Measurements from ENCODE around the gene POLR2A.
A peak's percentile ranks its signal among the peaks of the same experiment; 100 is the strongest.
"Not testable (repeated sequence)": the region's sequence is repeated elsewhere in the genome, so short reads cannot be mapped to it uniquely, and the experiment has no call there.

The POLR2A gene

DNA sequence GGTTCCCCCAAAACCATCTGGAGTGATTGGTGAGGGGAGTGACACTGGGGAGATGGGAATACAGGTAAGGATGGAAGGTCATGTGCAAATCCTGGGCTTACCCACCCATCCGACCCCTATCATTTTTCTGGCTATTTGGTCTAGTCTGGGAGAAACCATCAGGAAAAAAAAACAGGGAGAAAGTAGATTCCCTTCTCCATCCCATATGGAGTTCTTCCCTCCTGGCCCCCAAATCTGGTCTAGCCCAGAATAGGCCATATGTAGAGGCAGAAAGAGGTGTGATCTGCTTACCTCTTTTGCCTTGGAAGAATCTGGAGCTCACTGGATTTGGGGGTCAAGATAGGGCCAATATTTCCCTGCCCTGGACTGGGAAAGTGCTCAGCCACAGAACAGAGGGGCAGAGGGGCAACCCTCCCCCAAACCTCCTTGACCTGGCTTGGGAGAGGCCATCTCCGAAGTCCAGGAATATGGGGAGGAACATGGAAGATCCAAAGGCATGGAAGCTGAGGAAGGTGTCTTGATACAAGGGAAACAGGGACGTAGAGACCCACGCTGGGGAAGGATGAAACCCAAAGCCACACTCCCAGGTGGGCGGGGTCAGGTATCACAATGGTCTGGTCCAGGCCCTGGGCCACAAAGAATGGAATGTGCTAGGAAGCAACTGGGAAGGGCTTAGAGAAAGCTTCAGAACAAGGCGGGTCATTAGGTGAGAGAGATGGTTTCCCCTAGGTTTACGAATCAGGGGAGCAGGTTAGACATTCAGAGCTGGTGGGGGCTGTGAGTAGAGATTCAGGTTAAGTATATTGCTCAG, 23.1 kb upstream of the POLR2A start:
- no peak for DNase-seq

DNA sequence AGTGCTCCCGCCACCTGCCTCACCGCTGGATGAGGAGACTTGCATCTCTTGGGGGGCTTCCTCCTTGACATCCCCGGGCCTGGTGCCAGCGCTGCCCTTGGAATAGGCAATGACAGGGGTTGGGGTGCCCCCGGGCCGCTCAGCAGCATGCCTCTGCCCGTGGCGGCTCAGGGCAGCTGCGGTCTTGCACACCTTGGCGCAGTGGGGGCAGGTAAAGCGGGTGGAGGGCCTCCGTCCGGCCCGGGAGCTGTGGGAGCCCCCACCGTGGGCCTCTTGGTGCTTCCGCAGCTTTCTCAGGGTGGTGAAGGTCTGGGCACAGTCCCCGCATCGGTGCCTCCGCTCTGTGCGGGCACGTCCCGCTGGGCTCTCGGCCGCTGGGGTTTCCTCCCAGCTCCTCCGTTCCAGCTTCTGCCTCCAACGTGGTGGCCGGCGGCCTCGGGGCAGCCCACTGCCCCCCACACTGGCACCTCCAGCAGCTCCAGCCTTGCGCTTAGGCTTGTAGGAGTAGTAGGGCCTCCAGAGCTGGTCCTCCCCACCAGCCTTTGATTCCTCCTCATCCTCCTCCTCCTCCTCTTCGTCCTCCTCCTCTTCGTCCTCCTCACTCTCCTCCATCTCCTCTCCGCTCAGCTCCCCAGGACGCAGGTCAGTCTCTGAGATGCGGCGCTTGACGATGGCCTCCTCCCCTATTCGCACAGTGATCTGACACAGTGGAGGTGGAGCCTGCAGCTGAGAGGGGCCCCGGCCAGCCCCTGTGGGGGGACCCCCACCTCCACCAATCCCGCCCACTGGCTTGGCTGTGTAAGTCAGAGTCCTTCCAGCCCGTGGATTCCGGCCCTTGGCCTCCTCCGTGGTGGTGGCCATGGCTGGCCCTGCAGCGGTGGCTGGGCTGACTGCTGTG, 21.4 kb upstream of the POLR2A start:
- DNase-seq: no peak

DNA sequence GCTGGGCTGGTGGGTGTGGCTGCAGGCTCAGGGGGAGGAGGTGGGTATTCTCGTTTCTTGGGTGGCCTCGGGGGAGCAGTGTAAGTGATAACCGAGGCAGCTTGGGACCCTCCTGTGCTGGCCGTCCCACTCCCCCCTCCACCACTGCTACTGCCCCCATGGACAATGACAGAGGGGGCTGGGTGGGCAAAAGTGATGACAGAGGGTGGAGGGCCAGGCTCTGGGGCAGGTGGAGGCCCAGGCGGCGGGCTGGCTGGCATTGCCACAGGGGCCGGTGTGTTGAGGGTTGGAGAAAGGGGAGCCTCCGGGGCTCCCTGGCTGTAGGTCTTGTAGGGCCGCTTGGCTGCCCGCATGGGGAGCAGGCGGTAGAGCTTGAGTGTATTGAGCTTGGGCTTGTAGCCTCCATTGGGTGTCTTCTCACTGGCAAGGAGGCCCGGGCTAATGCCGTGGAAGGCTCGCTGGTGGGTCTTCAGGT, 20.8 kb upstream of the POLR2A start:
- DNase-seq: no peak

DNA sequence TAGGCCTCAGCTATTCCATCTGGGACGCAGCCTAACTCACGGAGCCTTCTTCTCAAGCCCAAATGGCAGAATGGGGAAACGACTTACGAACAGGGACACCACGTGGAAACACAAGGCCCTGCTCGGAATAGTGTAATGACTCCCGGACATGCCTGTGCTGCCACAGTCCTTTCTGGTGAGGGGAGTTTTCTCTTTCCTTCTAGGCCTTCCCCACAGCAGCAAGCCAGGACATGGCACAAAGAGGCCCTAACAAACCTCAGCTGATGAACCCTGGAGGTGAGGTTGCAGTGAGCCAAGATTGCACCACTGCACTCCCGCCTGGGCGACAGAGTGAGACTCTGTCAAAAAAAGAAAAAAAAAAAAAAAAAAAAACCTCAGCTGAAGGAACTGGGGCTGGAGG, 20.1 kb upstream of the POLR2A start:
- no peak for DNase-seq

DNA sequence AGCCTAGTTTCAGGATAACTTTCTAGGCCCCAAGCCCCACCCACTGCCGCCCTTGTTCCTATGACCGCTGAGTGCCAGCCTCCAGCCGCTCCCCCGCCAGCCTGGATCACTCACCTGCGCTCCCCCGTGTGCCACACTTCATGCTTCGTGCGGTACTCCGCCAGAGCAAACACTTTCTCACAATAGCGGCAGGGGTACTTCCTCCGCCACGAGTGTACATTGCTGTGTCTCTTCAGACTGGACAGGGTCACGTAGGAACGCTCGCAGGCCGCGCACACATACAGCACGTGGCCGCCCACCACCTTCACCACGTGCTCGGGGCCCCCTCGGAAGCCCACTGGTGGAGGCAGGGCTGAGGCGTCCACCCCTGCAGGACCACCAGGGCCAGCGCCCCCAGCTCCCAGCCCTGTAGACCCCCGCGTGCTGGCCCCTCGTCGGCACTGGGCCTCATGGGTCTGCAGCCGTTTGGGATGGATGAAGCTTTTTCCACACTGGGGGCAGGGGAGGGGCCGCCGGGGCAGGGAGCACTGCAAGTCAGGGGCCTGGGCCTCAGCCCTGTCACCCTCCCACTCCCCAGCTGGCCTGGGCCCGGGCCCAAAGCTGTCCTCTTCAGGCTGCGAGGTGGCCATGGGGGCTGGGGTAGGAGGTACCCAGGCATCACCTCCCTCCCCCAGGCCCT, 18.4 kb upstream of the POLR2A start:
- no peak for DNase-seq

DNA sequence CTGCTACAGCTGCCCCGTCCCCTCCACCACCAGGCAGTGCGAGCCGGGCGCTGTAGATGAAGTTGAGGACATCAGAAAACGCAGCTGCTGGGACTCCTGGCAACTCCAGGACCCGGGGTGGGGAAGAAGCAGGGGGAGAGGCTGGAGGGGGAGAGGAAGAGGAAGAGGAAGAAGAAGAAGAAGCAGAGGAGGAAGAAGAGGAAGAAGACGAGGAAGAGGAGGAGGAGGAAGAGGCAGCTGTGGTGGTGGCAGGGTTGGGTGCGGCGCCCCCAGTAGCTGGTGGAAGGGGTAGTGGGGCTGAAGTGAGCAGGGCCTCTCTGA, 17.9 kb upstream of the POLR2A start:
- no peak for DNase-seq

DNA sequence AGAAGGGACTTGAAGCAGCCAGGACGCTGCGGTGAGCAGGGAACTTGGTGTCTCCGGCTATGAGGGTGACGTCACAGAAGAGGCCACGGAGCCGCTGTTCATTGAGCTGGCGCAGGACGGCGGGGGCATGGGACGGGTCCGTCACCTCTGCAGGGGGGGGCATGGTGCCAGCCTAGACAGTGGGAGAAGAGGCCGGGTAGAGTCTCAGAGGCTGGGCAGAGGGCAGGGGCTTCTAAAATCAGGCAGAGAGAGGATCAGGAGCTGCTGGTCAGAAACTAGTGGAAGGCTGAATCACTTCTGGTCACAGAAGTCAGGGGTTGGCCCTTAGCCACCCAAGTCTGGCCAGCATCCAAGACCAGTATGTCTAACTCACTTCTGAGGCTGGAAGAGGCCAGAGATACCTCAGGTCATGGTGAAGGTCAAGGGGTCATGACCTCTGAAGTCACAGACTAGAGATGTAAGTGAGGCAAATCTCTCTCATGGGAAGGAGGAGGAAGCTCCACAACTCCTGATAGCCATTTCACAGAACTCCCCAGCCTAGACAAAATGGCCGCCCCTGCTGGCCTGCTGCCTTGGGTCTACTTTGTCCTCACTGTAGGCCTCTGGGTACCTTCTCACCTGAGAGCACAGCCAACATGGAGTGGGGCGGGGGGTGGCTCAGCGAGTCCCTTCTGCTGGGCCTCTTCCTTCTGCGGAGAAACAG, 17.4 kb upstream of the POLR2A start:
- peak in 4 of 14 donors; percentile 9 to 53 (median 25) for DNase-seq

DNA sequence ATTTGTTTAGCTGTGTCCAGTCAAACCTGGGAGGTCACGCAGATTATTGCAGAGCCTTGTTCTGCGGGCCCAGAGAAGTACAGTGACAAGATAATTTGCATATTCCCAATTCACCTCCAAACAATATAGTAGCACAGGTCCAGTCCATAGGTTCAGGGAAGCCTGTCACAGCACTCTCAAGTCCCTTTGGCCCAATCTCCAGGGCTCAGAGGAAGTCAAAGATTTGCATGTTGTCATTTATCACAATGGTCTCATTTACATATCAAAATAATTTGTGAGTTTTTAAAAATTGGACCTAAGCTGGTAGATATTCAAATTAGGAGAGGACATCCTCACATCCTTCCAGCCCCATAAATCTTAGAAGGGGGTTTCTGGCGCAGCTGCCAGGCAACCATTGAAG, 16.7 kb upstream of the POLR2A start:
- DNase-seq: no peak

DNA sequence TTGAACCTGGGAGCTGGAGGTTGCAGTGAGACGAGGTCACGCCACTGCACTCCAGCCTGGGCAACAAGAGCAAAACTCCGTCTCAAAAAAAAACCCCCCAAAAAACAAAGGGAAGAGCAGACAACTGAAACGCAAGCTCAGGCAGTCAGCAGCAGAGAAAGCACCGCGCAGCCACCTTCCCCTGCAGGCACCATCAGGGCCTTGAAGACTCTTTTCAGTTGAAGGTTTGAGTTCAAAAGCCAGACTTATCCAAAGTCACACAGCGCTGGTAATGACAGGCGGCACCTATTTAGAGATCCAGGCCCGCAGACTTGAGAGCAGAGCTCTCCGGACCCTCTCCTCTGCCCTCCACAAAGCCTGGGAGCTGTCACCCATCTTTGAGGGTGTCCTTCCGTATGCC, 15.9 kb upstream of the POLR2A start:
- no peak for DNase-seq

DNA sequence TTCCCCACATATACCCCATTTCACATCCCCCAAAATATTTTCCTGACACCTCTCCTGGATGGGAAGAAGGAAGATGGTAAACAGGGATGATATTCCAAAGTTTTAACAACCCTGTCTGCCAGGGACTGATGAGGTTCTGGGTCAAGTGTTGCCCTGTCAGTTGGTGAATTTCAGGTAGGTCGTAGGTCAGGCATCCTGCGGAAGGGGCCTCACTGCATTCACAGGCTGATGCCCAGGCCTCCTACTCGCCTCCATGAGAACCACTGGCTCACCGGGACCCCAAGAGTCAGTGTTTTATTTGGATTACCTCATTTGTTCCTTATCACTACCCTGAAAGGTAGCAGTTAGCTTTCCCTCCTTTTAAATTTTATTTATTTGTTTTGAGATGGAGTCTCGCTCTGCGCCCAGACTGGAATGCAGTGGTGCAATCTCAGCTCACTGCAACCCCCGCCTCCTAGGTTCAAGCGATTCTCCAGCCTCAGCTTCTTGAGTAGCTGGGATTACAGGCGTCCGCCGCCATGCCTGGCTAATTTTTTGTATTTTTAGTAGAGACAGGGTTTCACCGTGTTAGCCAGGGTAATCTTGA, 15.3 kb upstream of the POLR2A start:
- no peak for DNase-seq

DNA sequence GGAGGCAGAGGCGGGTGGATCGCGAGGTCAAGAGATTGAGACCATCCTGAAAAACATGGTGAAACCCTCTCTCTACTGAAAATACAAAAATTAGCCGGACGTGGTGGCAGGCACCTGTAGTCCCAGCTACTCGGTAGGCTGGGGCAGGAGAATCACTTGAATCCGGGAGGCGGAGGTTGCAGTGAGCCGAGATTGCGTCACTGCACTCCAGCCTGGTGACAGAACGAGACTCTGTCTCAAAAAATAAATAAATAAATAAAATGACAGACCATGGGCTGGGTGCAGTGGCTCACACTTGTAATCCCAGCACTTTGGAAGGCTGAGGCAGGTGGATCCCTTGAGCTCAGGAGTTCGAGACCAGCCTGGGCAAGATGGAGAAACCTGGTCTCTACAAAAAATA, 14.3 kb upstream of the POLR2A start:
- not testable (repeated sequence) for DNase-seq

DNA sequence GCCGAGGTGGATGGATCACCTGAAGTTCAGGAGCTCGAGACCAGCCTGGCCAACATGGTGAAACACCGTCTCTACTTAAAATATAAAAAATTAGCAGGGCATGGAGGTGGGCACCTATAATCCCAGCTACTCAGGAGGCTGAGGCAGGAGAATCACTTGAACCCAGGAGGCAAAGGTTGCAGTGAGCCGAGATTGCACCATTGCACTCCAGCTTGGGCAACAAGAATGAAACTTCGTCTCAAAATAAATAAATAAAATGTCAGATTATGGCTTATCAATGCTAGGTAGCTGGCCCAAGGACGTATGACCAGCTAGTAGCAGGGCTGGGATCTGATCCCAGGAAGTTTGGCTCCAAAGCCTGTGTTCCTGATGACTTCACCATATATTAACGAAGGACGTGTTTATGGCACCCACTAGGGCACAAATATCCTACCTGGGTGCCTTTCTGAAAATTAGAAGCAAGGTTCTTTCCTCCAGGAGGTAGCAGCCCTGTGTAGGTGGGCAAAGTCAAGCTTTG, 13.7 kb upstream of the POLR2A start:
- not testable (repeated sequence) for DNase-seq

DNA sequence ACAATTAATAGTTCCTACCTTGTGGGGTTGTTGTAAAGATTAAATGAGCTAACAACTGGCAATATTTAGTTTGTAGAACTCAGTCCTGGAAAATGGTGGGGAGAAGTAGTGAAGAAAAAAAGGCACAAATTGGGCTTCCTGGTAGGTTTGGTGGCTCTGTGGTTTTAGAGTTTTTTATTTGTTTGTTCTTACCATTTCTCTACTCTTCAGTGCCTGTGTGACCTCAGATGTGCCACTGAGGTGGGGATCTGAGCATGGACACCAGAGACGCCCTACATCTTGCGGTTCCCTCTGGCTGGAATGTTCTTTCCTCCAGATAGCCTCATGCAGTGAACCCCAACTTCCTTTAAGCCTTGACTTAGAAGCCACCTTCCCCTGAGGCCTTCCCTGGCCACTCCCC, 12.4 kb upstream of the POLR2A start:
- DNase-seq: no peak

DNA sequence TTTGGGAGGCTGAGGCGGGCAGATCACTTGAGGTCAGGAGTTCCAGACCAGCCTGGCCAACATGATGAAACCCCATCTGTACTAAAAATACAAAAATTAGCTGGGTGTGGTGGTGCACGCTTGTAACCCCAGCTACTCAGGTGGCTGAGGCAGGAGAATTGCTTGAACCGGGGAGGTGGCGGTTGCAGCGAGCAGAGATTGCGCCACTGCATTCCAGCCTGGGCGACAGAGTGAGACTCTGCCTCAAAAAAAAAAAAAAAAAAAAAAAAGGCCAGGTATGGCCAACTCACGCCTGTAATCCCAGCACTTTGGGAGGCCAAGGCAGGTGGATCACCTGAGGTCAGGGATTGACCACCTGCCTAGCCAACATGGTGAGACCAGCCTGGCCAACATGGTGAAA, 9.4 kb upstream of the POLR2A start:
- not testable (repeated sequence) for DNase-seq

DNA sequence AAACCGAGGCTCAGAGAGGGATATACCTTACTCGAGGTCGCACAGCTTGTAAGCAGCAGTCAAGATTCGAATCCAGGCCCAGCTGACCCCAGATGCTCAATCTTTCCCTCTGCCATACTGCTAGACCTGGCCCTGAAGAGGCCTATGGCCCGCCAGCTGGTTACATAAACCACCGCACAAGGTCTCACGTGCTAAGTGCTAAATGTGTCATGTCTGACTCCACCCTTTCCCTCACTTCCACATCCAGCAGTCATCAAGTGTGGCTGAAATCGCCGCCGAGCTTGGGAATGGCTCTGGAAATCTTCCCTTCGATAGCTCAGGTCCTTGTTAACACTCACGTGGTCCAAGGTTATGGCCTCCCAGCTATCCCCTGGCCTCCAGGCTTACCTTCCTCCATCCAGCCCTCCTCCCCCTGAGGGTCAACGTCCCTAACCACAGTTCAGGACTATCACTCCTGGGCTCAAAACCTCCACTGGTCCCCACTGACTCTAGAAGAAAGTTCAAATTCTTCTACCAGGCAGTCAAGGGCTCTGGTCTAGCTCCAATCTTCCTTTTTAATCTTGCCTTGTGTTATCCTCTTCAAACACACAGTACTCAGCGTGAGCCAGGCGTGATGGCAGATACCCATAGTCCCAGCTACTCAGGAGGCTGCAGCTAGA, 8.3 kb upstream of the POLR2A start:
- DNase-seq: no peak

DNA sequence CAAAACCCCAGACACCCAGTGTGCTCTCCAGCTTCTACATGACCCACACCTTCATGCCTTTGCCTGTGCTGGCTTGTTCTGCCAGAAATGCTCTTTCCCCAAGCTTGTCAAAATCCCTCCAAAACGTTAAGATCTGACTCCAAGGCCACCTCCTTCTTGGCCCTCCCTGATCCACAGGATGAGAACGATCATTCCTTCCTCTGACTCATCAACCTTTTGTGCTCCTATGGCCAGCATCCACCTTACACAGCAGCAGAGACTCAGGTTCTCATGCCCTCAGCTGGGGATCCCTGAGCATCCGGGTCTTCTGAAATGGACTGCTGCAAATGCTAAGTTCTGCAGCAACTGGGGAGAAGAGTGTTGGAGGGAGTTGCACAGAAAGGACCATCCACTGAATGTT, 7.7 kb upstream of the POLR2A start:
- no peak for DNase-seq

DNA sequence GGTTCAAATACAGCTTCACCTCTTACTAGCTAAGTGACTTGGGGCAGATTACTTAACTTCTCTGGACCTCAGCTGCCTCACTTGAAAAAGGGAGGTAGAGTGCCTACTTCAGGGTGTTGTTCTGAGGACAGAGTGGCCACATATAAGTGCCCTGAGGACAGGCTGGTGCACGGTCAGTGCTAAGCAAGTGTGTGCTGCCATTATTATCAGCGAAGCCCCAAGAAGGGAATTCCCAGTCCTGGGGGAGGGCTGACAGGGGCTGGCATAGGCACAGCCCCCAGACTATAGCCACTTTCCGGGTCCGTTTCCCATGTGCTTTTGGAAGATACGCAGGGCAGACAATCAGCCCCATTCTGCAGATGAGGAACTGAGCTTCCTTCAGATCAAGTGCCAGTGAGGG, 7.2 kb upstream of the POLR2A start:
- DNase-seq: no peak

DNA sequence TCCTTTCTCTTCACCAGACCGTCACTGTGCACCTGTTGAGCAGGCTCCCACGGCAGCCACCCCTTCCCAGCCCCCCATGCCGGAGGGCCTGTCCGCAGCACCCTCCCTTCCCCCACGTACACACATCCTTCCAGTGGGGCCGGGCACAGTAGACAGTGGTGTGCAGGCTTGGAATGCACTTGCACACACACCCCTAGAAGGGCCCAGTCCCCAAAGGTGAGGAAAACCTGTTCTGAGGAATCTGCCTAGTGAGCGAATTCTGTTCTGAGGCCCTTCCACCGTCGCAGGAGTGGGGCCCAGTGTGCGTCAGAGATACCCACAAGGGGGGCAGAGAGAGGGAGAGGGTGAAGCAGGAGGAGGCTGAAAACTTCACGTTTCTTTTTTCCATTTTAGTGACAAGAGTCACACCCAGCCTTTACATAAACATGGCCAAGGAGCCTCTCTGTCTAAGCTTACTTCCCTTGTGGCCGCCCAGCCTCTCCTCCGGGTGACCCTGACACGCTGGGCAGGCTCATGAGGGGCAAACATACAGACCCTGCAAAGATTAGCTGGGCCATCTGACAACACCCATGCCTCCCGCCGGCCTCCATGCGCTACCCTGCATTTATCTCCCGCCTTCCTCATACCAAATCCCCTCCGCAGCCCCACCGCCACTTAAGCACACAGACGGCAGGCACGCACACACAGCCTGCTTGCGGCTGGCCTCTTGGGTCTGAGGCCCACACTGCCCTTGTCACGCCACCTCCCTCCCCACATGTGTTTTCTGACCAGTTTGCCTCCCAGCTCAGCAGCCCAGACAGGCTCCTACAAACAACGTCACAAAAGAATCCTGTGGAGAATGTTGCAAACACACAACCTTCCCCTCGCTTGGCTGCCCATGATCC, 6.5 kb upstream of the POLR2A start:
- peak in 7 of 14 donors; percentile 35 to 71 (median 55) for DNase-seq

DNA sequence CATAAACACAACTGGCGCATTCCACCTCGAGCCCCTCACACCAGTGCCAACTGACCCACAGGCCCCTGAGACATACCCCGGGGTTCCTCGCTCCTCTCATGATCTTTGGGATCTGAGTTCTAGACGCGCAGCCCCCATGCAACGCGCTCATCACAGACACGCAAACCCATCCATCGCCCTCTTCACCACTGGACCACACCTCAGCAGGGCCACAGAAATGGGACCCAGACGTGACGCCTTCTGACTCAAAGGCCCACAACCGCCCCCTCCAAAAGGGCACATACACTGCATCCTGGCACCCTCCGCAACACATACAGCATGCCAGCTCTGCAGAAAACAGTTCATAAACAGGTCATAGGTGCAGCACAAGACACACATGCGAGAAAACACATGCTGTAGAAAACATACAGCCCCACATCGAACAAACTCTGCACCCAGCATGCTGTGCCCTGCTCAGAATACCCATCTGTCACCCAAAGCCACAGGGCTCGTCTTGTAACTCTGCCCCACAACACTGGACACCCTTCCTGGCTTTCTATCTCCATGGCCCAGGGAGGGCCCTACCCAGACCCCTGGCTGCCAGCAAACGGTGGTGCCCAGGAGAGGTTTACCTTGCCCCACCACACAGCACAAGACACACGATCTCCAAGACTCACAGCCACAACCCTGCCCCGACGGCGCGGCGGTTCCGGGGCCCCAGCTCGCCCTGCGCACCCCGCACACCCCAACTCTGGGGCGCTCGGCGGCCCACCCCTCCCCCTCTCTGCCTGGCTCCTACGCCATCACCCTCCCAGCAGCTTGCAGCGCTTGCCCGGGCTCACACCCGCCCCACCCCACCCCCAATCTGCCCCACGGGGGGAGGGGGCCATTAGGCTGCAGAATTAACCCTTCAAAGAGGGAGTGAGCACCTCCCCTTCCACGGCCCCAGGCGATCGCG, 5.6 kb upstream of the POLR2A start:
- peak in 12 of 14 donors; percentile 24 to 78 (median 65) for DNase-seq

Measured in C1 segment of cervical spinal cord (tissue), 14 donors.